ENCODE data around the gene CHAC1. TPM values are rescaled to one million over a fixed set of nuclear protein-coding genes. Genes with fewer than 3 reads are reported as not detected.
A peak's percentile ranks its signal among the peaks of the same experiment; 100 is the strongest.

Gene CHAC1
- total RNA-seq, 1 experiment from 2014 or later = 91.0 TPM

GRCh38 chr15:40986820-40987219 is 33.5 kb downstream of the CHAC1 start:
- no peak for DNase-seq (ENCODE audit: low read depth, low spot score)
- in situ Hi-C loops (cut with HindIII; ENCODE audit: low pct_unique_long_range_greater_than_20kb, low sequenced_read_pairs) = no loop called here

- DNase-seq (ENCODE audit: low read depth, low spot score) = no peak
- in situ Hi-C loops (cut with HindIII; ENCODE audit: low pct_unique_long_range_greater_than_20kb, low sequenced_read_pairs) = no loop called here
Measured at GRCh38 chr15:40988156-40988555, 34.9 kb downstream of the CHAC1 start.

- no peak for DNase-seq (ENCODE audit: low read depth, low spot score)
- in situ Hi-C loops (cut with HindIII; ENCODE audit: low pct_unique_long_range_greater_than_20kb, low sequenced_read_pairs) = no loop called here
Measured at GRCh38 chr15:40990080-40990479, 36.8 kb downstream of the CHAC1 start.

- in situ Hi-C loops (cut with HindIII; ENCODE audit: low pct_unique_long_range_greater_than_20kb, low sequenced_read_pairs) = no loop called here
Measured at GRCh38 chr15:40990789-40991188, 37.5 kb downstream of the CHAC1 start.

GRCh38 chr15:40991355-40991754 is 38.1 kb downstream of the CHAC1 start:
- no peak for DNase-seq (ENCODE audit: low read depth, low spot score)
- in situ Hi-C loops (cut with HindIII; ENCODE audit: low pct_unique_long_range_greater_than_20kb, low sequenced_read_pairs) = no loop called here

More at GRCh38 chr15:40990789-40991188, 37.5 kb downstream of the CHAC1 start:
- no peak for DNase-seq (ENCODE audit: low read depth, low spot score)

- no peak for DNase-seq (ENCODE audit: low read depth, low spot score)
- in situ Hi-C loops (cut with HindIII; ENCODE audit: low pct_unique_long_range_greater_than_20kb, low sequenced_read_pairs) = no loop called here
Measured at GRCh38 chr15:40992241-40992741, 39.0 kb downstream of the CHAC1 start.

GRCh38 chr15:40992825-40993224 is 39.6 kb downstream of the CHAC1 start:
- DNase-seq (ENCODE audit: low read depth, low spot score) = no peak
- in situ Hi-C loops (cut with HindIII; ENCODE audit: low pct_unique_long_range_greater_than_20kb, low sequenced_read_pairs) = no loop called here

- in situ Hi-C loops (cut with HindIII; ENCODE audit: low pct_unique_long_range_greater_than_20kb, low sequenced_read_pairs) = no loop called here
- no peak for DNase-seq (ENCODE audit: low read depth, low spot score)
Measured at GRCh38 chr15:40995656-40996055, 42.4 kb downstream of the CHAC1 start.

- in situ Hi-C loops (cut with HindIII; ENCODE audit: low pct_unique_long_range_greater_than_20kb, low sequenced_read_pairs) = no loop called here
- DNase-seq (ENCODE audit: low read depth, low spot score) = peak; percentile 85
Measured at GRCh38 chr15:40999190-40999589, 45.9 kb downstream of the CHAC1 start.

- in situ Hi-C loops (cut with HindIII; ENCODE audit: low pct_unique_long_range_greater_than_20kb, low sequenced_read_pairs) = loop anchor here (25.0 kb wide), 1 partner anchor 89 kb away; no protein-coding TSS in a partner anchor
- peak; percentile 95 for DNase-seq (ENCODE audit: low read depth, low spot score)
Measured at GRCh38 chr15:41001524-41002214, 48.4 kb downstream of the CHAC1 start.

- no peak for DNase-seq (ENCODE audit: low read depth, low spot score)
- in situ Hi-C loops (cut with HindIII; ENCODE audit: low pct_unique_long_range_greater_than_20kb, low sequenced_read_pairs) = loop anchor here (25.0 kb wide), 1 partner anchor 92 kb away; no protein-coding TSS in a partner anchor
Measured at GRCh38 chr15:41004490-41004889, 51.2 kb downstream of the CHAC1 start.

Small RNA genes lying within 50 kb of the gene (small RNA-seq; reads per million reads assigned to genes)
- gene ISCA1P4 = 0 reads per million in 2 experiments

Other genes with a start within 250 kb of the CHAC1 start
- 26.6 and 31.3 TPM in 2 replicates for gene RMDN3, start 198.2 kb upstream of the CHAC1 start, total RNA-seq (2014; rRNA removed; shearing (Covaris generic))
- gene GCHFR, start 189.4 kb upstream of the CHAC1 start, total RNA-seq (2014; rRNA removed; shearing (Covaris generic)) = 0.82 and 1.3 TPM in 2 replicates
- not detected in 2 replicates for gene C15orf62, start 183.5 kb upstream of the CHAC1 start, total RNA-seq (2014; rRNA removed; shearing (Covaris generic))
- 9.3 and 11.5 TPM in 2 replicates for gene ZFYVE19, start 146.4 kb upstream of the CHAC1 start, total RNA-seq (2014; rRNA removed; shearing (Covaris generic))
- 23.5 and 26.9 TPM in 2 replicates for gene DNAJC17, start 146.0 kb upstream of the CHAC1 start, total RNA-seq (2014; rRNA removed; shearing (Covaris generic))
- not detected in 2 replicates for gene PPP1R14D, start 124.8 kb upstream of the CHAC1 start, total RNA-seq (2014; rRNA removed; shearing (Covaris generic))
- gene SPINT1, start 109.4 kb upstream of the CHAC1 start, total RNA-seq (2014; rRNA removed; shearing (Covaris generic)) = 0.32 and 1.4 TPM in 2 replicates
- 0.32 and 0.82 TPM in 2 replicates for gene RHOV, start 79.2 kb upstream of the CHAC1 start, total RNA-seq (2014; rRNA removed; shearing (Covaris generic))
- gene VPS18, start 59.0 kb upstream of the CHAC1 start, total RNA-seq (2014; rRNA removed; shearing (Covaris generic)) = 85.6 and 88.6 TPM in 2 replicates
- 0.56 and 0.92 TPM in 2 replicates for gene DLL4, start 24.1 kb upstream of the CHAC1 start, total RNA-seq (2014; rRNA removed; shearing (Covaris generic))
- gene INO80, start 162.8 kb downstream of the CHAC1 start, total RNA-seq (2014; rRNA removed; shearing (Covaris generic)) = 14.8 and 15.7 TPM in 2 replicates

All from SK-MEL-5 (cell line).